ENCODE measurements around the gene SLC9C1. TPM values are rescaled to one million over a fixed set of nuclear protein-coding genes. Genes with fewer than 3 reads are reported as not detected.

SLC9C1 gene
- total RNA-seq, 1 experiment from 2014 or later = 0.79 TPM

DNA sequence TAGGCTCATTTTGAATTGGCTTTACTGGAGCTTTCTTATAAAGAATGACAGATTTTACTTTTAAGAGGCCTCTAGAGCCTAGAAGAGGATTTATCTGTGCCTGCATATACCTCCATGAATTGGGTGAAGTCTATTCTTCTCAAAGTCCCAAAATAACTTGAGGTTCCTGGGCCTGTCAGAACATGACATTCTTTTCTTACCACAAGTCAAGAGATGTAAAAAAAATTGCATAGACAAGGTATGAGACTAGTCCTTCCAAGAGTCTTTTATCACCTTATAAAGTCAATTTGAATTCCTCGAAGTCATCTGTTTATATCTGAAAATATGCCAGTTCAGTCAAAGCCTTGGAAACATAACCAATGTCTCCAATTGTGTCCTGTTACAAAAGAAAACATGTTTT lies 21.8 kb upstream of the SLC9C1 start (continued):
- TF ChIP-seq, protein P1, sequence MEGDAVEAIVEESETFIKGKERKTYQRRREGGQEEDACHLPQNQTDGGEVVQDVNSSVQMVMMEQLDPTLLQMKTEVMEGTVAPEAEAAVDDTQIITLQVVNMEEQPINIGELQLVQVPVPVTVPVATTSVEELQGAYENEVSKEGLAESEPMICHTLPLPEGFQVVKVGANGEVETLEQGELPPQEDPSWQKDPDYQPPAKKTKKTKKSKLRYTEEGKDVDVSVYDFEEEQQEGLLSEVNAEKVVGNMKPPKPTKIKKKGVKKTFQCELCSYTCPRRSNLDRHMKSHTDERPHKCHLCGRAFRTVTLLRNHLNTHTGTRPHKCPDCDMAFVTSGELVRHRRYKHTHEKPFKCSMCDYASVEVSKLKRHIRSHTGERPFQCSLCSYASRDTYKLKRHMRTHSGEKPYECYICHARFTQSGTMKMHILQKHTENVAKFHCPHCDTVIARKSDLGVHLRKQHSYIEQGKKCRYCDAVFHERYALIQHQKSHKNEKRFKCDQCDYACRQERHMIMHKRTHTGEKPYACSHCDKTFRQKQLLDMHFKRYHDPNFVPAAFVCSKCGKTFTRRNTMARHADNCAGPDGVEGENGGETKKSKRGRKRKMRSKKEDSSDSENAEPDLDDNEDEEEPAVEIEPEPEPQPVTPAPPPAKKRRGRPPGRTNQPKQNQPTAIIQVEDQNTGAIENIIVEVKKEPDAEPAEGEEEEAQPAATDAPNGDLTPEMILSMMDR (IDR thresholded peaks at IDR 0.05 in 2 of 3, conservative IDR thresholded peaks at IDR 0.05 in 1 of 3; ENCODE audit: borderline replicate concordance in 1 of 3, insufficient read depth in 1 of 3, low read depth in 2 of 3, low read length in 2 of 3) = no peak
- no peak for TF ChIP-seq TCF7L2 (IDR thresholded peaks at IDR 0.05; ENCODE audit: borderline replicate concordance, extremely low read depth, insufficient read depth, insufficient read length)
- TF ChIP-seq POLR2A (IDR thresholded peaks at IDR 0.05; ENCODE audit: borderline replicate concordance, extremely low read depth, insufficient read depth, insufficient read length) = no peak
- no peak for TF ChIP-seq POLR2AphosphoS5 (IDR thresholded peaks at IDR 0.05; ENCODE audit: low read depth, low read length)
- TF ChIP-seq, protein P2, sequence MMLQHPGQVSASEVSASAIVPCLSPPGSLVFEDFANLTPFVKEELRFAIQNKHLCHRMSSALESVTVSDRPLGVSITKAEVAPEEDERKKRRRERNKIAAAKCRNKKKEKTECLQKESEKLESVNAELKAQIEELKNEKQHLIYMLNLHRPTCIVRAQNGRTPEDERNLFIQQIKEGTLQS (IDR thresholded peaks at IDR 0.05) = no peak
- TF ChIP-seq JUND (IDR thresholded peaks at IDR 0.05) = no peak

DNA sequence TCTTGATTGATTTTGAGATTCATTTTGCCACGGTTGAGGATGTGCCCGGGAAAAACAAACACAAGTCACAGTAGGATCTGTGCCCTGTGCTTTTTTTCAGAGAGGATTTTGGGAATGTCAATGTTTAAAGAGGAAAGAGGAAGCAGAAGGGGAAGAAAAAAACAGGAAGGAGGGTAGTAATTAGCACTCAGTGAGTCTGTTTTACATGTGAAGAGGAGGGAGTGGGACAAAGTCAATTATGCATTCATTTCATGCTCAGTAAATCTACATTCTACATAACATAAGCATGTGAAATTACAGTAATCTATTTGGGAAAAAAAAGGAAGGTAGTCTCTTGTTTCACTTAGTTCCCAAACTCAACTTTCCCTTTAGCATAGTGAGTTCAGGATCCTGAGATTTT lies 20.6 kb upstream of the SLC9C1 start:
- H3K27ac ChIP-seq (ENCODE audit: low read depth, low read length) = no peak overlapping the region
- H3K9me3 ChIP-seq (ENCODE audit: control insufficient read depth in 1 of 2, insufficient read depth in 1 of 2, low read depth in 1 of 2, low read length in 2 of 2) = no peaks in the 10 kb centered on the region
- H3K4me2 ChIP-seq (ENCODE audit: low read length) = no peak overlapping the region
- no peaks in the 10 kb centered on the region for H3K27me3 ChIP-seq (ENCODE audit: insufficient read depth, low read length)
- H3K79me2 ChIP-seq (ENCODE audit: insufficient read depth, low read length) = no peaks in the 10 kb centered on the region
- ATAC-seq = no peak
- no peaks in the 10 kb centered on the region for H4K20me1 ChIP-seq (ENCODE audit: insufficient read depth)
- DNase-seq (ENCODE audit: low read depth, low spot score) = no peak
- ChIA-PET POLR2A (no interaction called here), CTCF (no interaction called here), RAD21 (ENCODE audit: low non-redundant PET in 1 of 2, low total read pairs in 2 of 2, uncharacterized antibody in 2 of 2, unreplicated experiment in 2 of 2) (no interaction called here)
- H3K4me1 ChIP-seq (ENCODE audit: control insufficient read depth in 1 of 2, insufficient read depth in 2 of 2, low read length in 2 of 2) = no peaks in the 10 kb centered on the region
- H3K4me3 ChIP-seq (replicated peaks in 1 of 2; ENCODE audit: low read depth in 1 of 2, low read length in 2 of 2) = no peak overlapping the region
- no TSS peak for BruUV-seq (replicated peaks)
- no peaks in the 10 kb centered on the region for H3K36me3 ChIP-seq (ENCODE audit: control insufficient read depth in 1 of 2, insufficient read depth in 2 of 2, low read length in 2 of 2)
- intact Hi-C loops (cut with micrococcal nuclease) = no loop called here
- H3K9me2 ChIP-seq (ENCODE audit: insufficient read depth) = no peaks in the 10 kb centered on the region
- no peak overlapping the region for H3K9ac ChIP-seq (ENCODE audit: low read length)
- no peak overlapping the region for H2AFZ ChIP-seq (ENCODE audit: low read depth, low read length, poor library complexity, severe bottlenecking)
- no peak for TF ChIP-seq POLR2AphosphoS5 (IDR thresholded peaks at IDR 0.05; ENCODE audit: low read depth, low read length)
- TF ChIP-seq, protein P3, sequence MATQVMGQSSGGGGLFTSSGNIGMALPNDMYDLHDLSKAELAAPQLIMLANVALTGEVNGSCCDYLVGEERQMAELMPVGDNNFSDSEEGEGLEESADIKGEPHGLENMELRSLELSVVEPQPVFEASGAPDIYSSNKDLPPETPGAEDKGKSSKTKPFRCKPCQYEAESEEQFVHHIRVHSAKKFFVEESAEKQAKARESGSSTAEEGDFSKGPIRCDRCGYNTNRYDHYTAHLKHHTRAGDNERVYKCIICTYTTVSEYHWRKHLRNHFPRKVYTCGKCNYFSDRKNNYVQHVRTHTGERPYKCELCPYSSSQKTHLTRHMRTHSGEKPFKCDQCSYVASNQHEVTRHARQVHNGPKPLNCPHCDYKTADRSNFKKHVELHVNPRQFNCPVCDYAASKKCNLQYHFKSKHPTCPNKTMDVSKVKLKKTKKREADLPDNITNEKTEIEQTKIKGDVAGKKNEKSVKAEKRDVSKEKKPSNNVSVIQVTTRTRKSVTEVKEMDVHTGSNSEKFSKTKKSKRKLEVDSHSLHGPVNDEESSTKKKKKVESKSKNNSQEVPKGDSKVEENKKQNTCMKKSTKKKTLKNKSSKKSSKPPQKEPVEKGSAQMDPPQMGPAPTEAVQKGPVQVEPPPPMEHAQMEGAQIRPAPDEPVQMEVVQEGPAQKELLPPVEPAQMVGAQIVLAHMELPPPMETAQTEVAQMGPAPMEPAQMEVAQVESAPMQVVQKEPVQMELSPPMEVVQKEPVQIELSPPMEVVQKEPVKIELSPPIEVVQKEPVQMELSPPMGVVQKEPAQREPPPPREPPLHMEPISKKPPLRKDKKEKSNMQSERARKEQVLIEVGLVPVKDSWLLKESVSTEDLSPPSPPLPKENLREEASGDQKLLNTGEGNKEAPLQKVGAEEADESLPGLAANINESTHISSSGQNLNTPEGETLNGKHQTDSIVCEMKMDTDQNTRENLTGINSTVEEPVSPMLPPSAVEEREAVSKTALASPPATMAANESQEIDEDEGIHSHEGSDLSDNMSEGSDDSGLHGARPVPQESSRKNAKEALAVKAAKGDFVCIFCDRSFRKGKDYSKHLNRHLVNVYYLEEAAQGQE (IDR thresholded peaks at IDR 0.05; ENCODE audit: low read depth) = no peak
- TF ChIP-seq YY1 (IDR thresholded peaks at IDR 0.05; ENCODE audit: extremely low read depth, insufficient replicate concordance, low read depth, low read length) = no peak
- no peak for TF ChIP-seq EGR1 (IDR thresholded peaks at IDR 0.05; ENCODE audit: low read depth)
- no peak for TF ChIP-seq SIN3A (IDR thresholded peaks at IDR 0.05; ENCODE audit: low read depth)
- TF ChIP-seq ZNF274 (IDR thresholded peaks at IDR 0.05; ENCODE audit: low read depth, low read length) = no peak
- TF ChIP-seq FOSL1 (IDR thresholded peaks at IDR 0.05; ENCODE audit: low read depth) = no peak
- TF ChIP-seq ELF1 (IDR thresholded peaks at IDR 0.05; ENCODE audit: borderline replicate concordance, low read depth) = no peak
- no peak for TF ChIP-seq RAD21 (IDR thresholded peaks at IDR 0.05; ENCODE audit: low read depth)
- TF ChIP-seq, protein P2 (IDR thresholded peaks at IDR 0.05) = no peak
- TF ChIP-seq ZFX (IDR thresholded peaks at IDR 0.05) = no peak
- TF ChIP-seq, protein P4, sequence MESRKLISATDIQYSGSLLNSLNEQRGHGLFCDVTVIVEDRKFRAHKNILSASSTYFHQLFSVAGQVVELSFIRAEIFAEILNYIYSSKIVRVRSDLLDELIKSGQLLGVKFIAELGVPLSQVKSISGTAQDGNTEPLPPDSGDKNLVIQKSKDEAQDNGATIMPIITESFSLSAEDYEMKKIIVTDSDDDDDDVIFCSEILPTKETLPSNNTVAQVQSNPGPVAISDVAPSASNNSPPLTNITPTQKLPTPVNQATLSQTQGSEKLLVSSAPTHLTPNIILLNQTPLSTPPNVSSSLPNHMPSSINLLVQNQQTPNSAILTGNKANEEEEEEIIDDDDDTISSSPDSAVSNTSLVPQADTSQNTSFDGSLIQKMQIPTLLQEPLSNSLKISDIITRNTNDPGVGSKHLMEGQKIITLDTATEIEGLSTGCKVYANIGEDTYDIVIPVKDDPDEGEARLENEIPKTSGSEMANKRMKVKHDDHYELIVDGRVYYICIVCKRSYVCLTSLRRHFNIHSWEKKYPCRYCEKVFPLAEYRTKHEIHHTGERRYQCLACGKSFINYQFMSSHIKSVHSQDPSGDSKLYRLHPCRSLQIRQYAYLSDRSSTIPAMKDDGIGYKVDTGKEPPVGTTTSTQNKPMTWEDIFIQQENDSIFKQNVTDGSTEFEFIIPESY (IDR thresholded peaks at IDR 0.05; ENCODE audit: extremely low read depth, insufficient replicate concordance, low read length) = no peak
- TF ChIP-seq, protein P5, sequence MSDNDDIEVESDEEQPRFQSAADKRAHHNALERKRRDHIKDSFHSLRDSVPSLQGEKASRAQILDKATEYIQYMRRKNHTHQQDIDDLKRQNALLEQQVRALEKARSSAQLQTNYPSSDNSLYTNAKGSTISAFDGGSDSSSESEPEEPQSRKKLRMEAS (IDR thresholded peaks at IDR 0.05) = no peak

Measured in HCT116 (cell line).